ENCODE measurements around the gene STK17B. TPM values are rescaled to one million over a fixed set of nuclear protein-coding genes. Genes with fewer than 3 reads are reported as not detected.

The STK17B gene
- total RNA-seq, result 77.5 and 89.3 TPM in 2 replicates
- long read RNA-seq, full-length matches to known transcripts, result 8 of 20 reads
- long read RNA-seq, partial matches to known transcripts, result 2 of 20 reads
- long read RNA-seq, other reads (novel, unspliced or antisense), result 10 of 20 reads

DNA sequence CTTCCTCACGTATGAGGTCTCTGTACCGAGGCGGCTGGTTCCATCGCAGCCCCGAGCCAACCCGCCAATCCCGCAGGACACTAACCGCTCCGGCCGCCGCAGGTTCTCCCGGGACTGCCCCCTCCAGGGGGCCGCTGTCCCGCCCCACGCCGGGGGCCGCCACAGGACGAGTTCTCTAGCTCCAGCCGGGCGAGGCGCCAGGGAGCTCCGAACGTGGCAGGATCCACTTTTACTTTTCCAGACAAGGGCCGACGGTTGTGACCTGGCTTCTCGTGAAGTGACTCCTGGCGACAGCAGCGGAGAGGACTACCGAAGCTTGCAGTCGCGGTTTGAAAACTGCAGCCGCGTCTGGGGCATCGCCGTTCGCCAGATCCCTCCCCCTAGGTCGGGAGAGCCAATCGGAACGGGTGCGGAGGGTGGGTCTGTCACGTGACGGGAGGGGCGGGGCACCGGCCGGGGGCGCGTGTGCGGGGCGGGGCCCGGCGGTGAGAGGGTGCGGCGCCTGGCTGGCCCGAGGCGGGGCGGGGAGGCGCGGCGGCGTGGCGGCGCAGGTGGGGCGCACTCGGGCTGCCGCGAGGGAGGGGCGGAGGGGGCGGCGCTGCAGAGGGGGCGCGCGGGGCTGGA, at the start of gene STK17B:
Gene STK17B, minus strand, starts transcription at position 331 of the 624 bp plus-strand sequence. CDS start 8,195 bp downstream, outside the sequence.
- H3K9me3 Mint-ChIP-seq (ENCODE audit: unreplicated experiment), result no peaks in the 10 kb centered on the region
- H3K27ac Mint-ChIP-seq (ENCODE audit: unreplicated experiment), result peak within 1 kb of the TSS; percentile 93
- H3K36me3 Mint-ChIP-seq (ENCODE audit: unreplicated experiment), result no peaks in the 10 kb centered on the region
- H3K4me1 Mint-ChIP-seq (ENCODE audit: unreplicated experiment), result peaks cover 17% of the 10 kb centered on the region
- DNase-seq (ENCODE audit: extremely low spot score, unreplicated experiment), result peak; percentile 96
- peak within 1 kb of the TSS; percentile 93 for H3K4me3 Mint-ChIP-seq (ENCODE audit: unreplicated experiment)
- TF ChIP-seq, protein P1, sequence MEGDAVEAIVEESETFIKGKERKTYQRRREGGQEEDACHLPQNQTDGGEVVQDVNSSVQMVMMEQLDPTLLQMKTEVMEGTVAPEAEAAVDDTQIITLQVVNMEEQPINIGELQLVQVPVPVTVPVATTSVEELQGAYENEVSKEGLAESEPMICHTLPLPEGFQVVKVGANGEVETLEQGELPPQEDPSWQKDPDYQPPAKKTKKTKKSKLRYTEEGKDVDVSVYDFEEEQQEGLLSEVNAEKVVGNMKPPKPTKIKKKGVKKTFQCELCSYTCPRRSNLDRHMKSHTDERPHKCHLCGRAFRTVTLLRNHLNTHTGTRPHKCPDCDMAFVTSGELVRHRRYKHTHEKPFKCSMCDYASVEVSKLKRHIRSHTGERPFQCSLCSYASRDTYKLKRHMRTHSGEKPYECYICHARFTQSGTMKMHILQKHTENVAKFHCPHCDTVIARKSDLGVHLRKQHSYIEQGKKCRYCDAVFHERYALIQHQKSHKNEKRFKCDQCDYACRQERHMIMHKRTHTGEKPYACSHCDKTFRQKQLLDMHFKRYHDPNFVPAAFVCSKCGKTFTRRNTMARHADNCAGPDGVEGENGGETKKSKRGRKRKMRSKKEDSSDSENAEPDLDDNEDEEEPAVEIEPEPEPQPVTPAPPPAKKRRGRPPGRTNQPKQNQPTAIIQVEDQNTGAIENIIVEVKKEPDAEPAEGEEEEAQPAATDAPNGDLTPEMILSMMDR (IDR thresholded peaks at IDR 0.05), result no peak
- H3K27me3 Mint-ChIP-seq (ENCODE audit: unreplicated experiment), result no peaks in the 10 kb centered on the region

DNA sequence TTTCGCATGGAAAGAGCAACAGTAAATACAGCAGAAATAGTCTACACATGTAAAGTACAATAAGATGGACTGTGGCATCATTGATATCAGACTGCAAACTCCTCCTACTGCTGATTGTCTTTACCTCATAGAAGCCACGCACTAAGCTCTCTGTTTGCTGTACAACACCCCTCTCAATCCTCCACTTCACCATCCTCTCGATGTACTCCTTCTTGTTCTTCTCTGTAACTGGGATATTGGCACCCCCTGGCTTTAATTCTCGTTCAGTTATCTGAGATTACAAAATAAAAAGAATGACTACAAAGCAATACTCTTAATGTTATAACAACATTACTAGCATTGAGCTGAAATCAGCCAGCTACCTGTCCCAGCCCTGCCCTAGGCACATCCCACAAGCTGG, 49.3 kb upstream of the STK17B start:
- Mint-ChIP-seq H3K27ac (ENCODE audit: unreplicated experiment) (no peak overlapping the region), H3K36me3 (ENCODE audit: unreplicated experiment) (peaks cover 48% of the 10 kb centered on the region), H3K9me3 (ENCODE audit: unreplicated experiment) (peaks cover 4% of the 10 kb centered on the region), H3K27me3 (ENCODE audit: unreplicated experiment) (no peaks in the 10 kb centered on the region), H3K4me1 (ENCODE audit: unreplicated experiment) (peaks cover 23% of the 10 kb centered on the region), H3K4me3 (ENCODE audit: unreplicated experiment) (no peak overlapping the region)
- DNase-seq (ENCODE audit: extremely low spot score, unreplicated experiment), result no peak
- TF ChIP-seq, protein P1 (IDR thresholded peaks at IDR 0.05), result no peak

DNA sequence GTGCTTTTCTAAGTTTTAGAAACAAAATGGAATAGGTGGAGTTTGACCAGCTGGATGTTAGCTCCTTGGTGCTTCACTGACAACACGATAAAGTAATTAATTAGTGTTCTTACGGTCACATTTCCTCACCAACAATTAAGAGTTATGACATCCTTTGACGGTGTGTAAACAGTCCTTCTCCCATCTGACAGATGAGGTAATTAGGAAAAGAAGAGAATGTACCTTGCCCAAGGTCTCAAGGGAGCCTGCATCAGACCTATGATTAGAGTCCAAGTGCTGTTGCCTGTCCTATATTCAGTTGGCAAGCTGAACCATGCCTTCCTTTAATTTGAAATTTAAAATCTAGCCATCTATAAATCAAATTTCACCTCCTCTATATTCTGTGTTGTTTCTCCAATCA, 48.3 kb upstream of the STK17B start:
- DNase-seq (ENCODE audit: extremely low spot score, unreplicated experiment), result no peak
- Mint-ChIP-seq H3K27ac (ENCODE audit: unreplicated experiment) (no peak overlapping the region), H3K4me1 (ENCODE audit: unreplicated experiment) (peaks cover 15% of the 10 kb centered on the region), H3K36me3 (ENCODE audit: unreplicated experiment) (peaks cover 56% of the 10 kb centered on the region), H3K9me3 (ENCODE audit: unreplicated experiment) (peaks cover 4% of the 10 kb centered on the region), H3K4me3 (ENCODE audit: unreplicated experiment) (no peak overlapping the region), H3K27me3 (ENCODE audit: unreplicated experiment) (no peaks in the 10 kb centered on the region)
- TF ChIP-seq, protein P1 (IDR thresholded peaks at IDR 0.05), result no peak

DNA sequence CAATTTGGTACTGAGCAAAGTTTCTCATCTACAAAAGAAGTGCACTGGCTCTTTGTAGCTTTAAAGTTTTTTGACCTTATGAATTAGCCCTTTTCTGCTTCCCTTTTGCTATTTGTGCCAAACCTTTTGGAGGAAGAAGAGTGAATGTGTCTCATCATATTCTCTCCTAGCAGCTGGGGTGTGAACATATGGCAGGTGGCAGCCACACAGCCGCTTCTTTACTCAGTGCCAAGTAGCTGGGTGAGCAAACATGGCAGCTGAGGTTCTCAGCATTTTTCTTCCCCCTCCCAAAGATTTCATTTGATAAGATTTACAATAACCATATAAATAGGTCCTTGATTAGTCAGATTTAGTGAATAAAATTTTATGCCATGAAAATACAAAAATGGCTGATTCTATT, 46.7 kb upstream of the STK17B start:
- H3K27me3 Mint-ChIP-seq (ENCODE audit: unreplicated experiment), result no peaks in the 10 kb centered on the region
- TF ChIP-seq, protein P1 (IDR thresholded peaks at IDR 0.05), result no peak
- H3K36me3 Mint-ChIP-seq (ENCODE audit: unreplicated experiment), result peaks cover 44% of the 10 kb centered on the region
- no peak overlapping the region for H3K27ac Mint-ChIP-seq (ENCODE audit: unreplicated experiment)
- peaks cover 12% of the 10 kb centered on the region for H3K4me1 Mint-ChIP-seq (ENCODE audit: unreplicated experiment)
- peaks cover 4% of the 10 kb centered on the region for H3K9me3 Mint-ChIP-seq (ENCODE audit: unreplicated experiment)
- no peak overlapping the region for H3K4me3 Mint-ChIP-seq (ENCODE audit: unreplicated experiment)
- no peak for DNase-seq (ENCODE audit: extremely low spot score, unreplicated experiment)

DNA sequence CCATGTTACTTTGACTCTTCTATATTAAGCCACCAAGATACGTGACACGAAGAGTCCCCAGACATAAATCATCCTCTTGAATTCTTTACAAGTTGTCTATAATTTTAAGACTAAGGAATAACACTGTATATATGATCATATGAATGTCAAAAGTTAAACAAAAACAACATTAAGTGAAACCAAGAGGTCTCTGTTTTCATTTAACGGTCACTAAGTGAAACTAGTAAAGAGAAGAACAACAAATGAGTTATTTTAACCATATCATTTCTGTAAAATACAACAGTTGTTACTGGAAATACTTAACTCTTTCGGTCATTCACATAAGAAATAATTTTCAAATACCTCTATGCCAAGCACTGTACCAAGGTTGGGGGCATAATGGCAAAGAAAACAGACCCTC, 45.7 kb upstream of the STK17B start:
- TF ChIP-seq, protein P1 (IDR thresholded peaks at IDR 0.05), result no peak
- Mint-ChIP-seq H3K4me1 (ENCODE audit: unreplicated experiment) (peaks cover 12% of the 10 kb centered on the region), H3K4me3 (ENCODE audit: unreplicated experiment) (no peak overlapping the region), H3K36me3 (ENCODE audit: unreplicated experiment) (peaks cover 46% of the 10 kb centered on the region), H3K9me3 (ENCODE audit: unreplicated experiment) (peaks cover 2% of the 10 kb centered on the region), H3K27ac (ENCODE audit: unreplicated experiment) (peak overlapping the region; percentile 72), H3K27me3 (ENCODE audit: unreplicated experiment) (no peaks in the 10 kb centered on the region)
- no peak for DNase-seq (ENCODE audit: extremely low spot score, unreplicated experiment)
